Stimulated activated CD4-positive, alpha-beta T cell treated with anti-CD3 and anti-CD28 coated beads, Interleukin-1b, Interleukin-23, amount 100 ng/mL, for 24 hours (primary cell): ENCODE results near the gene NPTN.

Experiments
- DNase-seq, 4 experiments: peaks; one replicate each; pipeline ENCODE4 v3.0.0-alpha.2; 2020; ENCODE audit warnings: low read depth in 4 of 4, low spot score in 1 of 4

Gene NPTN

DNA sequence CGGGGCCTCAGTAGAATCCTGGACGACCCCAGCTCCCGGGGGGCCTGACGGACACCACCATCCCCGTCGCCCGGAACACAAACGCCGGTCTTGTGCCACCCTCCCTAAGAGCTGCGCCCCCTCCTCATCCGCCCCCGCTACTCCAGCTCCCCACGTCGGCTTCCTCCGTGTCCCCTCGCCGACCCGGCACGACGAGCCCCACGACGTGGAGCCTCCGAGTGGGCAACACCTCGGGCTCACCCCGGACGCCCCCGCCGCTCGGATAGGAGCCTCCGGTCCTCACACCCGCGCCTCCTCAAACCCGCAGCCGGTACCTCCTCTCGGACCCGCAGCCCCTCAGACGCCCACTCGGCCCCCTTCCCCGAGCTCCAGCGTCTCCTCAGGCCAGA is 525 bp downstream of the NPTN start:
- DNase-seq = no peak

DNA sequence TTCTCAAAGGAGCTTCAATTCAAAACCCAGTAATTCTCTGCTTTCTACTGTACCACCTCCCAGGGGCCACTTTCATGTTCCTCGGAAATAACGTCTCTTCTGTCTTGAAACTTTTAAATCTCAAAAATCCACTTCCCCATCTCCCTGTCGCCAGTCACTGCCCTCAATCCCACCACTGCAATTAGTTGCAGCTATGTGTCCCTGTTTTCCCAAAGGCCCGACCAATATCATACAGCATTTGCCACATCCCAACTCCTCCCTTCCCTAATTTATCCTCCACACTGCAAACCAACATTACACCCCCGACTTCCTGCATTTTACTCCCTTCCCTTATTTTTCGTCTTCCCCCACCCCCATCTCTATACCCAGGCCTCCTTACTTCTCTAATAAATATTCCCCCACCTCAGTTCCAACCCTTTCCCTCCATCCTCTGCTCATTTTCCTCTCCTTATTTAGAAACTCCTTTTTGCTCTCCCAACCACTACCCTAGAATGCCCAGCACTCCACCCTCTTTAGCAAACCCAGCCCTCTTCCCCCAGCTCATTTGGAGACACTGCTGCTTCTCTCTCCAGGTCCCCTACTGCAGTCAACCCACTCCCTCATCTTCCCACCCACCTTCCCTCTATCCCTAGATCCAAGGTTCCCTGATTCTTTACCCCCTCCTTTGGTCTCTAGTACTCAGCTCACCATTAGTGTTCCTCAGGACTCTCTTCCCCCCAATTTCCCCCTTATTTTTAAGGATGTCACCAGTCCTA is 1.1 kb downstream of the NPTN start:
- no peak for DNase-seq

GRCh38 chr15:73630921-73631362 is 2.2 kb downstream of the NPTN start:
- no peak for DNase-seq

GRCh38 chr15:73629798-73630429 is 3.3 kb downstream of the NPTN start:
- no peak for DNase-seq

GRCh38 chr15:73628976-73629797 is 4.0 kb downstream of the NPTN start:
- no peak for DNase-seq

DNA sequence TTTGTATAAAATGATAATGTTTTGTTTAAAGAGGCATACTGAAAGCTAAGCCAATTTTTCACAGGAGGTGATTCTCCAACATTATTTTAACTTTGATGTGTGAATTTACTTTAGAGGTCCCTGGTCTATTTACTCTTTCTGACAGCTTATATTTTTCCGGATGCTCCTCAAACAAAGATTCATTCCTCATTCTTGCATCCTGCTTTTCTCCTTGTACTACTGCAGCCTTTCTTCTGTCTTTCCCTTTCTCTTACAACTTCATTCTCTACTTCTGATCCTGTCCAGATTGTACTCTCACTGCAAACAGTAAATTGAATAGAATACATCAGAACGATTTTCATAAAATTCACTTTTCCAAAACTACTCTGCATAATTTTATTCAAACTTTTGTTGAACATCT is 5.1 kb downstream of the NPTN start:
- no peak for DNase-seq

DNA sequence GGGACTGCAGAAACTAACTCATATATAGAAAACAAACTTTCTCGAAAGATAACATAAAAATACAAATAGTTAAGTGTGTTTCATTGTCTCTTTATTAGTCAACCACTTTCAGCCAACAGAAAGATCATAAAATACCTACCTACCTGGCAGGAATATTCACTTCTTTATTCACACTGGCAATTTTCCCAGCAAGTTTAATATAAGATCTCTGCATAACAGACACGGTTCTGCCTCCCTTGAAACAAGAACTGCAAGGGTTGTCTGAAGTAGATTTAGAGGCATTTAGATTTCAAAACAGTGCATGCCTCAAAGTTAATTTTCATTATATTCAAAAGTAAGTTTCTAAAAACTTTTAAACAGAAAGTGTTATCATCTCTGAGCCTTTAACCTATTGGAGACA is 7.1 kb downstream of the NPTN start:
- DNase-seq = no peak

DNA sequence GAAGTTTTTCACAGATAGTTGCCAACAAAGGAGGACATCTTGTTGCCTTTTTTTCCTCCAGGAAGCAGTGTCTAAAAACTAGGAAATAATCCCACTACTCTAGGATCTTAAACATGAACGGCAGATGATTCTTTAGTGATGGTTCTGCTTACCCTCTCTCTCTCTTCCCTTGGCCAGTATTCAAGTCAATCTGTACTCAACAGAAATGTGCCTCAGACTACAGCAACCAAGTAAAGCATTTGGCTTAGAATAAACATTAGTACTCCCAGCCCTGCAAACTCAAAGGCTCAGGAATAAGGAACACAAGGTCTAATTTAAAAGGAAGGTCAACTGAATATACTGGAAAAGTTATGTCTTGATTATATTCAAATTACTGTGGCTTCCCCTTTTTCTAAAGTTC is 8.7 kb downstream of the NPTN start:
- no peak for DNase-seq

- DNase-seq = no peak
Measured at GRCh38 chr15:73621286-73621826, 11.8 kb downstream of the NPTN start.

DNA sequence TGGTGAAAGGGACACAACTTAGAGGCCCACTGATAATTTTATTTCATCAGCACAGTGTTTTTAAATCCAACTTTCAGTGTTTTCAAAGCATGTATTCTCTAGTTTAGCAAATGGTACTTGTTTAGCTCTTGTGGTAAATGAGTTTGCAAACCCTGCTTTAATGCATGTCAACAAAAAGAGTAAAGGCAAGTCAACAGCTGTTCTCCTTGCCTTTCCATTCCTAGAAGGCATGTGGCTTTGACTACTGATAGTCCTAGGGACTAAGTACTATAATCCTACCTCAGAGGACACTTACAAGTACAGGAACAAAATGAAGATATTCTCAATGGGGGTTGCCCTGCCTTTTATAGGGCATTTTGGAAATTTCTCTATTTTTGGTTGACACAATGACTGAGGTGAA is 13.1 kb downstream of the NPTN start:
- DNase-seq = no peak

- DNase-seq = no peak
Measured at GRCh38 chr15:73617913-73618312, 15.3 kb downstream of the NPTN start.

- no peak for DNase-seq
Measured at GRCh38 chr15:73617301-73617831, 15.8 kb downstream of the NPTN start.

- no peak for DNase-seq
Measured at GRCh38 chr15:73608941-73609340, 24.2 kb downstream of the NPTN start.

- DNase-seq = no peak
Measured at GRCh38 chr15:73608475-73608874, 24.7 kb downstream of the NPTN start.

GRCh38 chr15:73607843-73608242 is 25.3 kb downstream of the NPTN start:
- no peak for DNase-seq

DNA sequence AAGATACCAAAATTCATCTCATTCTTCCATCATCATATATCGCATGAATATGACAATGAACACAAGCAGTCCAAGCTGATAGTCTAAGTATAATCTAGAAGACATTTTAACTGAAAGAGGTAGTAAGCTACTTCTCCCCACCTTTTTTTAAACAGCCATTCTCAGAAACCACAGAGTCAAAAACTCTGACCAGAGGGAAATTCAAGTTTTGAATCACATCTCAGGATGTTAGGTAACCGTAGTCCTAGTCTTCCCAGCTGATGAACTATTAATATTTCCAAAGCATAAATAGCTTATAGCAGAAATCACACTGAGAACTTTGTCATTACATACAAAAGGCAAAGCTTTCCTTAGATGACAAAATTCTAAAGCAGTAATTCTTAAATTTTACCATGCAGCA is 25.8 kb downstream of the NPTN start:
- no peak for DNase-seq

GRCh38 chr15:73605759-73606436 is 27.3 kb downstream of the NPTN start:
- no peak for DNase-seq

- no peak for DNase-seq
Measured at GRCh38 chr15:73604477-73604876, 28.7 kb downstream of the NPTN start.

DNA sequence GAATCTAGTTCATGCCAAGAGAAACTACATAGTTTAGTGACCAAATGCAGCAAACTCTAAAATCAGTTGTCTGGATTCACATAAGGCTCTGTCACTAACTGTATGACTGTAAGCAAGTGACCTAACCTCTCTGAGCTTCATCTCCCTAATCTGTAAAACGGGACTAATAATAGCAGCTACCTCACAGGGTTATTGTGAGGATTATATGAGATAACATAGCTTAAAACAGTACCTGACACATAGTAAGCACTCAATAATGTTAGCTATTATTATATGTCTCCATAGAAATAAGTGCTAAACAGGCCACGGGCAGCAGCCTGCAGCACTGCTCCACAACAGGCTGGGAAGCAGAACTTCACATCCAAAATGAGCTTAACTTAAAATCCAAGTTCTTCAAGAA is 30.2 kb downstream of the NPTN start:
- no peak for DNase-seq

- no peak for DNase-seq
Measured at GRCh38 chr15:73602446-73602843, 30.7 kb downstream of the NPTN start.
